Measurements from ENCODE around the gene ADIPOQ.
"Not testable (repeated sequence)": the region's sequence is repeated elsewhere in the genome, so short reads cannot be mapped to it uniquely, and the experiment has no call there.

The ADIPOQ gene

DNA sequence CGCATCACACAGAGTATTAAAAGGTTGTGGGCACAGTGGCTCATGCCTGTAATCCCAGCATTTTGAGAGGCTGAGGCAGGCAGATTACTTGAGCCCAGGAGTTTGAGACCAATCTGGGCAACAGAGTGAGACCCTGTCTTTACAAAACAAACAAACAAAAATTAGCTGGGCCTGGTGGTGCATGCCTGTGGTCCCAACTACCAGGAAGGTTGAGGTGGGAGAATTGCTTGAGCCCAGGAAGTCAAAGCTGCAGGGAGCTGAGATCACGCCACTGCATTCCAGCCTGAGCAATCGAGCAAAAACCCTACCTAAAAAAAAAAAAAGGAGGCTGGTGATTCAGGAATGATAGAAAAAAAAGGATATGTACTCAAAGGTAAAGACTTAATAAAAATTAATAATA lies 59.6 kb downstream of the ADIPOQ start:
- DNase-seq (ENCODE audit: low read depth), result no peak

DNA sequence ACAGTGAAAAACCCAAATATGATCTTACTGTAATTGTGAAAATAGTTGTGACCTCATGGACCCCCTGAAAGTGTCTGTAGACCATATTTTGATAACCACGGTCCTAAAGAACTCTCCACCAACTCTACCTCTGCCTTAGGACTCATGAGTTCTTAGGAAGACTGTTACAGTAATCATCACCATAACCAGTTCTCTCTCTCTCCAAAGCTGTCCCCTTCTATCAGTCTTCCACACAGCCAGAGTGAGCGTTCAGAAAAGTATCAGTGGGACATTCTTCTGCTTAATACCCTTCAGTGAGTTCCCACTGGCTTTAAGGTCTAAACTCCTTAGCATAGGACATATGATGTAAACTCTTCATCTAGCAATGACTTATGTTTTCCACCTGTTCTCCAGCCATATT lies 60.2 kb downstream of the ADIPOQ start:
- no peak for DNase-seq (ENCODE audit: low read depth)

DNA sequence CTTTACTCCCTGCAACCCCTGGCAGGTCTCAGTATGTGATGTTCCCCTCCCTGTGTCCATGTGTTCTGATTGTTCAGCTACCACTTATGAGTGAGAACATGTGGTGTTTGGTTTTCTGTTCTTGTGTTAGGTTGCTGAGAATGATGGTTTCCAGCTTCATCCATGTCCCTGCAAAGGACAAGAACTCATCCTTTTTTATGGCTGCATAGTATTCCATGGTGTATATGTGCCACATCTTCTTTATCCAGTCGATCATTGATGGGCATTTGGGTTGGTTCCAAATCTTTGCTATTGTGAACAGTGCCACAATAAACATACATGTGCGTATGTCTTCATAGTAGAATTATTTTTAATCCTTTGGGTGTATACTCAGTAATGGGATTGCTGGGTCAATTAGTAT lies 61.2 kb downstream of the ADIPOQ start:
- DNase-seq (ENCODE audit: low read depth), result not testable (repeated sequence)

DNA sequence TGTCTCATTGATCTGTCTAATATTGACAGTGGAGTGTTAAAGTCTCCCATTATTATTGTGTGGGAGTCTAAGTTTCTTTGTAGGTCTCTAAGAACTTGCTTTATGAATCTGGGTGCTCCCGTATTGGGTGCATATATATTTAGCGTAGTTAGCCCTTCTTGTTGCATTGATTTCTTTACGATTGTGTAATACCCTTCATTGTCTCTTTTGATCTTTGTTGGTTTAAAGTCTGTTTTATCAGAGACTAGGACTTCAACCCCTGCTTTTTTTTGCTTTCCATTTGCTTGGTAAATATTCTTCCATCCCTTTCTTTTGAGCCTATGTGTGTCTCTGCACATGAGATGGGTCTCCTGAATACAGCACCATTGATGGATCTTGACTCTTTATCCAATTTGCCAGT lies 64.6 kb downstream of the ADIPOQ start:
- DNase-seq (ENCODE audit: low read depth), result not testable (repeated sequence)
